Measurements from ENCODE around the gene TBX6. TPM values are rescaled to one million over a fixed set of nuclear protein-coding genes. Genes with fewer than 3 reads are reported as not detected.

Gene TBX6
- total RNA-seq, 2 donors from 2014 or later = 1.5 to 2.5 TPM

DNA sequence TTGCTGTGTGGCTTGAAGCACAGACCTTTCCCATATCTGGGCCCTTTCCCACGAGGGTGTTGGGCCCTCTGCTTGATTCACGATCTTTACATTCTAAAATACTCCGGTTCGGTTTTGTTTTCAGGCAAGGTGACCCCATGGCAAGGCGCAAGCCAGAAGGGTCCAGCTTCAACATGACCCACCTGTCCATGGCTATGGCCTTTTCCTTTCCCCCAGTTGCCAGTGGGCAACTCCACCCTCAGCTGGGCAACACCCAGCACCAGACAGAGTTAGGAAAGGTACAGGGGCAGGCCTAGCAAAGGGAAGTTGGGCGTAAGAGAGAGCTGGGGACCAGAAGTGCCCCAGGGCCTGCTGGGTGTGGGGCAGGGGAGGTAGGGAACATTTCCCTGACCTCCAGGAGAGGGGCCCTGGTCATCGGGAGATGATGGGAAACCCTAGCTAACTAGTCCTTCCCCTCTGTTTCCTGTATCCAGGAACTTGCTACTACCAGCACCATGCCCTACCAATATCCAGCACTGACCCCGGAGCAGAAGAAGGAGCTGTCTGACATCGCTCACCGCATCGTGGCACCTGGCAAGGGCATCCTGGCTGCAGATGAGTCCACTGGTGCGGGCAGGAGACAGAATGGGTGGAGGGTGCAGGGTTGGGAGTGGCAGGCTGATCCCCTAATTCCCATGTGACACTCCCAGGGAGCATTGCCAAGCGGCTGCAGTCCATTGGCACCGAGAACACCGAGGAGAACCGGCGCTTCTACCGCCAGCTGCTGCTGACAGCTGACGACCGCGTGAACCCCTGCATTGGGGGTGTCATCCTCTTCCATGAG lies 24.8 kb downstream of the TBX6 start:
- Histone ChIP-seq H3K4me3 (peak overlapping the region; percentile 86 to 98), H3K27me3 (replicated peaks; ENCODE audit: insufficient read depth) (no peaks in the 10 kb centered on the region), H3K27ac (peak overlapping the region; percentile 91 to 97), H3K4me1 (replicated peaks) (peaks cover 37% of the 10 kb centered on the region), H3K9me3 (no peaks in the 10 kb centered on the region), H3K36me3 (peaks cover 14 to 24% of the 10 kb centered on the region in 2 donors)
- TF ChIP-seq POLR2AphosphoS5 (IDR thresholded peaks at IDR 0.05) (no peak), CTCF (IDR thresholded peaks at IDR 0.05) (no peak), POLR2A (IDR thresholded peaks at IDR 0.05) (no peak)
- no peak for DNase-seq (ENCODE audit: low spot score)
- intact Hi-C loops (cut with DNase I) = loop anchor here (5.0 to 10.0 kb wide), 2 partner anchors 55 to 588 kb away; partner anchors contain the start of genes FBRS, MAPK3 and PRR14
- WGBS = 18% methylated on average over 21 of the region's 21 CpGs

DNA sequence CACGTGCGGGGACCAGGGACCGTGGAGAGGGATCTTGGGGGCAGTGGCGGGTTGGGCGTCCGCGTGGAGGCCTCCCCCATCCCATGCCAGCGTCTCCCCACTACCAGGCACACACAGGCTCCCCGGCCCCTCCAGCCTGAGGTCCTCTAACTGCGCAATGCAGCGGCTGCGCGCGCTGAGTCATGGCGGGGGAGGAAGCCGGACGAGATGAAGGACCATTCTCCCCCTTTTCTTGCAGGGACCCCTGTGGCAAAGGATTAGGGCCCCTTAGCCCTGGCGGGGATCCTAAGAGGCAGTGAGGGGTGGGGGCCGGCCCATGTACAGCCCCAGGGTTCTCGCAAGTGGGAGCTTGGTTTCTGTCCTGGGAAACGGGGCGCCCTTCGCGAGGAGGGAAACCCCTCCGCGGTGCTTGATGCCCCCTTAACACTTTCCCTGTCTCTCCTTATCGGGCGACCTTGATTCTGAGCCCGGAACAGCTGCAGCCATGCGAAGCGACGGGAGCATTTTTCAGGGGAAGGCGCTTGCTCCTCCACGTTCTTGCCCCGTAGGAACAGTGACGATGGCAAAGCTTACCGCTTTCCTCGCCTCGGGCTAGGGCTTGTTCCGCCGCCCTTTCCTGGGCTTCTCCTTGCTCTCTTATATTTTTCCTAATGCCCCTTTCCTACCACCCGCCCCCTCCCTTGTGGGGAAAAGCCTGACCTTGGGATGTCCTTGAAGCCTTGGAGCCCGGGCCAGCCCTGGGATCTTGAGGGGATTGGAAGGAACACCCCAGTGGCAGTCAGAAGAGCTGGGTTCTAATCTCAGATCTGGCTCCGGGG lies 25.6 kb downstream of the TBX6 start:
- intact Hi-C loops (cut with DNase I) = loop anchor here (5.0 to 10.0 kb wide), 2 partner anchors 56 to 589 kb away; partner anchors contain the start of genes FBRS, MAPK3 and PRR14

GRCh38 chr16:30065102-30065942 lies 26.4 kb downstream of the TBX6 start, which contains the start of gene ALDOA:
Gene ALDOA, plus strand, starts transcription at chr16:30065760. Its CDS starts 1,138 bp downstream, at chr16:30066898.
- intact Hi-C loops (cut with DNase I) = loop anchor here (5.0 to 10.0 kb wide), 2 partner anchors 57 to 589 kb away; partner anchors contain the start of genes FBRS, MAPK3 and PRR14
- under 1% methylated on average over 94 of the region's 99 CpGs for WGBS

More for the DNA sequence above, 25.6 kb downstream of the TBX6 start:
- H3K9me3 ChIP-seq = no peaks in the 10 kb centered on the region
- no peak for DNase-seq (ENCODE audit: low spot score)
- H3K36me3 ChIP-seq = peaks cover 14 to 24% of the 10 kb centered on the region in 2 donors
- peaks cover 37% of the 10 kb centered on the region for H3K4me1 ChIP-seq (replicated peaks)
- 1% methylated on average over 44 of the region's 44 CpGs for WGBS
- TF ChIP-seq POLR2A (IDR thresholded peaks at IDR 0.05) = no peak
- no peak for TF ChIP-seq CTCF (IDR thresholded peaks at IDR 0.05)
- TF ChIP-seq POLR2AphosphoS5 (IDR thresholded peaks at IDR 0.05) = no peak
- no peaks in the 10 kb centered on the region for H3K27me3 ChIP-seq (replicated peaks; ENCODE audit: insufficient read depth)
- H3K27ac ChIP-seq = peak overlapping the region; percentile 91 to 97
- peak overlapping the region; percentile 86 to 98 for H3K4me3 ChIP-seq

More at GRCh38 chr16:30065102-30065942, 26.4 kb downstream of the TBX6 start, which contains the start of gene ALDOA:
- Histone ChIP-seq H3K9me3 (no peaks in the 10 kb centered on the region), H3K4me3 (peak within 1 kb of the TSS; percentile 86 to 98), H3K27me3 (replicated peaks; ENCODE audit: insufficient read depth) (no peaks in the 10 kb centered on the region), H3K27ac (peak within 1 kb of the TSS; percentile 91 to 97), H3K36me3 (peaks cover 14 to 24% of the 10 kb centered on the region in 2 donors), H3K4me1 (replicated peaks) (peaks cover 43% of the 10 kb centered on the region)
- peak; percentile 98 for DNase-seq (ENCODE audit: low spot score)
- TF ChIP-seq POLR2AphosphoS5 (IDR thresholded peaks at IDR 0.05) = peak; percentile 95
- TF ChIP-seq CTCF (IDR thresholded peaks at IDR 0.05) = peak in 2 of 4 experiments; percentile 2 to 17
- TF ChIP-seq POLR2A (IDR thresholded peaks at IDR 0.05) = peak; percentile 99
